NCI-H2171 treated with DMSO at 0.1 percent for 48 hours (cell line): Measurements from ENCODE around the gene PSORS1C2.
"Not testable (repeated sequence)": the region's sequence is repeated elsewhere in the genome, so short reads cannot be mapped to it uniquely, and the experiment has no call there.

Experiments
- DNase-seq: peaks from one replicate; lab custom pipeline; 2025; lab: John Stamatoyannopoulos, UW

The PSORS1C2 gene

DNA sequence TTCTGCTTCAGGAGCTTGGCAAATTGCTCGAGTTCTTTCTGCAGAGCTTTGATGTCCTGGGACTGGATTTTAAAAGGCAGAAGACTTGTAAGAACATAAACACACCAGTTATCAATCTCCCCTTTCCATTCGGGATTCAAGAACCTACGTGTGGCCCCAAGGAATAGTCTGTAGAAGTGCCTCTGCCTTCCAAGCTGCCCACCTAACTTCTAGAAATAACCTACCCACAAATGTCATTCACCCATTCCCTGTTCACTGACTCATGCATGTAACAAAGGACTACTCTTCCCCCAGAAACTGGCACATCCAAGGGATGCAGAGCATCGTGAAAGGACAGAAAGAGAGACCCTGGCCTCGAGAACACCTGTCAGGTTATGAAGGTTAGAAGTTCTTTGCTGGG lies 27.1 kb upstream of the PSORS1C2 start:
- DNase-seq = no peak

DNA sequence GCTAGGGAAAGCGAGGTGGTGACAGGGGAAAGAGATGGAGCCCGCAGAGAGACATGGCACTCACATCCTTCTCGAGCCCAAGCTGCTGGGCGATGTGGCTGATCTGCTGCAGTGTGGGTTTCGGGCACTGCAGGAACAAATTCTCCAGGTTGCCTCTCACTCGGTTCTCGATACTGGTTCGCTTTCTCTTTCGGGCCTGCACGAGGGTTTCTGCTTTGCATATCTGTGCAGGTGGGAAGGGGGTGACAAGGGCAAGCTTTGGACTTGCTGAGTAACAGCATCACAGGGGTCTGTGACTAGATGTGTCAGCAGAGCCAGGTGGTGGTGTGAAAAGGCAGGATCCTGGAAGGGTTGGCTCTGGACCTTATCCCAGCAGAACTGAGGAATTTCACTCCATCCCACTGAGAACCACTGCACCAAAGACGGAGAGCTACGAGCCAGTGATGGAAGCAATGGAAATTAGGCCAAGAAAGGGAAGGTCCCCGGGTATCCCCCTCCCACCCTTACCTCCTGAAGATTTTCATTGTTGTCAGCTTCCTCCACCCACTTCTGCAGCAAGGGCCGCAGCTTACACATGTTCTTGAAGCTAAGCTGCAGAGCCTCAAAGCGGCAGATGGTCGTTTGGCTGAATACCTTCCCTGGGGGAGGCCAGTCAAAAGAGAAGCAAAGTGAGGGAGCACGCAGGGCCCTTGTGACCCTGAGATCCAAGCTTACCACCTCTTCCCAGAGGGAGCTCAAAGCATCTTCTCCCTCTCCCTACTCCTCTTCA lies 26.4 kb upstream of the PSORS1C2 start:
- peak; percentile 22 for DNase-seq

DNA sequence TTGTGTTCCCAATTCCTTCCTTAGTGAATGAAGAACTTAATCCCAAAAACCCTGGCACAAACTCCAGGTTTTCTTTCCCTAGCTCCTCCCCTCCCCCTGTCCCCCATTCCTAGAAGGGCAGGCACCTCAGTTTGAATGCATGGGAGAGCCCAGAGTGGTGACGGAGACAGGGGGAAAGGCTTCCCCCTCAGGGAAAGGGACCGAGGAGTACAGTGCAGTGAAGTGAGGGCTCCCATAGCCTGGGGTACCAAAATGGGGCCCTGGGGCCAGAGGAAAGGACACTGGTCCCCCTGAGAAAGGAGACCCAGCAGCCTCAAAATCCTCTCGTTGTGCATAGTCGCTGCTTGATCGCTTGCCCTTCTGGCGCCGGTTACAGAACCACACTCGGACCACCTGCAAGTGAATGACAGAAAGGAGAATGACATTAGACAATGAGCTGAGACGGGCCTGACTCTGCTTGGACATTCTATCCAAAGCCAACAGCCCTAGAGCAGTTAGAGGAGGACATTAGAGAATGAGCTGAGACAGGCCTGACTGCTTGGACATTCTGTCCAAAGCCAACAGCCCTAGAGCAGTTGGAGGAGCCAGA lies 25.7 kb upstream of the PSORS1C2 start:
- not testable (repeated sequence) for DNase-seq

DNA sequence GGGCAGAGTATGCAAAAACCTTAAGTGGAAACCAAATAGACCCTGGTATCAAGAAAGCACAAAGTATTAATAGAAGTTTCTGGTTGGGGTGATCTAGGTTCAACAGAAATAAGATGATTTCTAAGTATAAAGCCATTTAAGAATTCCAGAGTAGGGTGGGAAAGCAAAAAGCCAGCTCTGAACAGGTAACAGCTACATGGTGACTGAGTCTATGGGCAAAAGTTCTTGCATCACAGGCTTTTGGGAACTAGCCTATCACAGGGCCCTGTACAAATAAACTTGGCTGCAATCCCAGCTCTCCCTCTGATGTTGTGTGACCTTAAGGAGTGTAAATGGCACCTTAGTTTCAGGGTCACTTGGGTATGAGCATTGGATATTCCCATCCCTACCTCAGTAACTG lies 25.1 kb upstream of the PSORS1C2 start:
- no peak for DNase-seq

DNA sequence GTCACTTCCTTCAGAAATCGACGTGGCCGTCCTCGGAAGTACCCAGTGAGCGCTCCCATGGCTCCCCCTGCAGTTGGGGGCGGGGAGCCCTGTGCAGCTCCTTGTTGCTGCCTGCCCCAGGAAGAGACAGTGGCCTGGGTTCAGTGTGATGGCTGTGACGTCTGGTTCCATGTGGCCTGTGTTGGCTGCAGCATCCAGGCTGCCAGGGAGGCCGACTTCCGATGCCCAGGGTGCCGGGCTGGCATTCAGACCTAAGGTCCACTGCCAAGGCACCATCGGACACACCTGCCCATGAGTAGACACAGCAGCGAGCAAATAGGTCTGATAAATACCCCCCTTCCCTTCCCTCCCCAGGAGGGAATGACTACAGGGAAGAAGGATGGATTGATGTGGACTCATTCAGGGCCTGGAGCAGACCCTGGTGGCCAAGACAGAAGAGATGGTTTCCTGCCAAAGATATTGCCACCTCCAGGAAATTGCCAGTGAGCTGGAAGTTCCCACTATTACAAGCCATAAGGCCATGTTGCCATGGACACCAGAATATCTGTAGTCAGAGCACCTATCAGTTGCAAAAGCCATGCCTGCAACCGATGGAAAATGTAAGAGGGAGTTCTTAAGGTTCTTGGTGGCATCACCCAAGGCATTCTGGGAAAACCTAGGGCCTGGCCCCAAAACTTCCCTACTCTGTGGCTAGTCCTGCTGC lies 23.7 kb upstream of the PSORS1C2 start:
- no peak for DNase-seq

DNA sequence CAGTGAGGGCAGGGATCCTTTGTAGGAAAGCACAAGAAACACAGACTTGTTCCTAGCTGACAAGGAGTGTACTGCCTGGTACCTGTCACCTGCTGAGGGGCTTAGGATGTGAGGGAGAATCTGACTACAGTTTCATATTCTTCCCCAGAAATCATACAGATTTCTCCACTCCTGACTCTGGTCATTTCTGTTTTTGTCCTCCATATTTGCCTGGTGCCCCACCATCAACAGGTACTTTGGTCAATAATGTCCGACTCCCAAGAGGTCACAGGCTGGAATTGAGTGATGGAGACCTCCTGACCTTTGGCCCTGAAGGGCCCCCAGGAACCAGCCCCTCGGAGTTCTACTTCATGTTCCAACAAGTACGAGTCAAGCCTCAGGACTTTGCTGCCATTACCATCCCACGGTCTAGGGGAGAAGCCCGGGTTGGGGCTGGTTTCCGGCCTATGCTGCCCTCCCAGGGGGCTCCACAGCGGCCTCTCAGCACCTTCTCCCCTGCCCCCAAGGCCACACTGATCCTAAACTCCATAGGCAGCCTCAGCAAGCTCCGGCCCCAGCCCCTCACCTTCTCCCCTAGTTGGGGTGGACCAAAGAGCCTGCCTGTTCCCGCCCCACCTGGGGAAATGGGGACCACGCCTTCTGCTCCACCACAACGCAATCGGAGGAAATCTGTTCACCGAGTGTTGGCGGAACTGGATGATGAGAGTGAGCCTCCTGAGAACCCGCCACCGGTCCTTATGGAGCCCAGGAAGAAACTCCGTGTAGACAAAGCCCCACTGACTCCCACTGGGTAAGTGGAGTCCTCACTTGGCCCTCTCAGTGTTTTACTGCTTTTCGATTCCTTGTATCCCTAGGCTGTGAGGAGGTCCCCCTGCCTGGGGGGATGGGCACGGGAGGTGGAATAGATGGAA lies 22.6 kb upstream of the PSORS1C2 start:
- no peak for DNase-seq

DNA sequence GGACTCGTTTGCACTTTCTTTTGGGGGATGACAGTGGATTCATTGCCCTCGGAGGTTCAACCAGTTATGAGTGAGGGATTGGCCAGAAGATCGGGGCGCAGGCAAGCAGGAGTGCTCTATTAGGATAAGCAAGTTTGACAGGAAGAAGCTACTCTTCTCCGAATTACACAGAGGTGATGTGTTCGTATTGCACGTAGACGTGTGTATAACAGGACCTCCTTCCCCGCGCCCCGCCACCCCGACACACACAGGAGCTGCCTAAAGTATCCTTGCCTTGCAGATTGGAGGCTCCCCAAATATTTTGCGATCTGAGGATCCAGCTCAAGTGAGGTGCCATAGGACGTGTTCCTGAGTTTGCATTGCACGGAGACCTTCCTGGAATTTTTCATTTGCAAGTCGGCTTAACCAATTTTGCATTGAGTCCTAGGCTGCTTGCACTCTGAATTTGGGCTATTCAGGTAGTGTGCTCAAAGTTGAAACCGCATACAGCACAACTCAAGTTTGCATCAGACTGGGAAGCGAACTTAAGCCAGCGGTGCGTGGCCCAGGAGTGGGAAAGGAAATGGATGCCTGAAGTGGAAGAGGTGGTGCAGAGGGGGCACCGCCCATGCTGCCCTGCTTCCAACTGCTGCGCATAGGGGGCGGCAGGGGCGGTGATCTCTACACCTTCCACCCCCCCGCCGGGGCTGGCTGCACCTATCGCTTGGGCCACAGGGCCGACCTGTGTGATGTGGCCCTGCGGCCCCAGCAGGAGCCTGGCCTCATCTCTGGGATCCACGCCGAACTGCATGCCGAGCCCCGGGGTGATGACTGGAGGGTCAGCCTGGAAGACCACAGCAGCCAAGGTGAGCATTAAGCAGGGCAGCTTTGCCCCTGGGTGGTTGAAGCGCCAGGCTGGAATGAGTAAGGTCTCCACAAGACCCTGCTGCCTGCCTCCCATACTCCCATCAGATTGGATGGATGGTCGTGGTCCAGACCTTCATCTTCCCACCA lies 20.3 kb upstream of the PSORS1C2 start:
- no peak for DNase-seq

DNA sequence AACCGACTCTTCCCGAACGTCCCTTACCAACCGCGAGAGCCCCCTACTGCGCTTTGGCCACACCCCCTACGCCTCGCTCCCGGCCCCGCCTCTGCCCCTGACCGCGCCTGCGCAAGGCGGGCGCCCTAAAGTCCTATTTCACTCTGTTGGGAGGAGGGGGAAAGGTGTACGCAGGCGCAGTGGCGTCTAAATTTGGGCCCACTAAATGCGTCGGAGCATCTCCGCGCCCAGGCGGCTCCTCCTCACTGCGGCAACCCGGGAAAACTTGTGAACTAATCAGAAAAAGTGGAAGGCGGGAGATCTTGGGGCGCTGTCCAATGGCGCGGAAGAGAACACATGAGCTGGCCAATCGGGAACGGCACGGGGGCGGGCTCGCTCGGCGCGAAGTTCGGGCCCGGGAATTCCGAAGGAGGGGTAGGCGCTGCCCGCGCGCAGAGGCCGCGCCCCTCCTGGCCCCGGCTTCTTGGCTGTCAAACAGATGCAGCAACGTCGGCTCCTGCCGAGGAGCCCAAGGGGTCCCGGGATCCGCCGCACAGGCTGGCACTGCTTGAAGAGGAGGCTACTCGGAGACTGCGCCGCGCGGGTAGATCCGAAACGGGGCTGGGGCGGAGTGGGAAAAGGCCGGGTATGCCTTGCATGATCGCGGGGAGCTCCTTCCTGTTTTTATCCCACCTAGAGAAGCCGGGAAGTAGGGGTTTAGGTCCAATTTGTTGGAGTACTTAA lies 19.4 kb upstream of the PSORS1C2 start, which contains the start of gene TCF19:
Gene TCF19 (plus strand): TSS at position 450 of the 723 bp plus-strand sequence. CDS start 881 bp downstream, outside the sequence.
- peak; percentile 100 for DNase-seq

DNA sequence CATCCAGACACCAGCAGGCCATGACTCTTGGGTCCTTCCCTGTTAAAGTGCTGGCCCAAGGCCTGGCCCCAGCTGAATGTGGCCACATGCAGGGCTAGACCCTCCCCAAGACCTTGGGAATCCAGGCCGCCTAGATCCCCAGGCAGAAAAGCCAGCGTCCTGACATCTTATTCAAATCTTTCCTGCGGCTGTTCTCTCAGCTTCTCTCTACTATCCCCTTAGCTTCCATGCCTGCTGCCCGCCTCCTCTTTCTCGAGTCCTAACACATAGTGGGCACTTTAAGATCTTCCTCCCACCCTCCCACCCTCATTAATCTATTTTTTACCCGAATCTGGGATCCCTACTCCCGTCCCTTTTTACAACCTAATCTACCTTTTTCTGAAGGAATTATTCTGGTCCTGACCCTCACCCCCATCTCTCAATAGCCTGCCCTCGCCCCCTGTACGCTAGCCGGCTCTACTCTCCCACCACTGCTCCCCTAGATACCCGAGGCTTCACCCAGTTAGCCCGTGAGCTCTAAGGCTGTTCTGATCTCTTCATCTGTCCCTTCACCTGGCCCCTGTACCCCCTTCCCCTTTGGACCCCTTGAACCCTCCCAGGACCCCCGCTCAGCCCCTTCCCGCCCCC lies 18.8 kb upstream of the PSORS1C2 start, which contains the start of gene CCHCR1:
Gene CCHCR1 (minus strand): TSS at position 290 of the 627 bp plus-strand sequence. CDS start 202 bp downstream, at position 88.
- no peak for DNase-seq

DNA sequence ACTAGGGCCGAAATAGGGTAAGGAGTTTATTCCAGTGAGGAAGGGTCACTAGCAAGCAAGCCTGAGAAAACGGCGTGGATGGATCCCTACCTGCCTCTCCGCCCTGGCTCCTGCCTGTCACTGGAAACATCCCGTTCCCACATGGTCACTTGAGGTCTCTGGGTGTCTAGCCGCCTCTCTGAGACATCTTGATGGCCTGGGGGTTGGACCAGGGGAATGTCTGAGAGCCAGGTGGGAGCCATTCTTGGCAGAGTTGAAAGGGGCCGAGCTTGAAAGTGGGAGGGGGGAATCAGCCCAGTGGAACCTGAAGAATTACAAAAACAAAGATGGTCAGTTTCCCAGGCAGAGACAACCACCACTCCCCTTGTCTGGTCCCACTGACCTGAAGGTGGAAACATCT lies 17.8 kb upstream of the PSORS1C2 start:
- DNase-seq = no peak

DNA sequence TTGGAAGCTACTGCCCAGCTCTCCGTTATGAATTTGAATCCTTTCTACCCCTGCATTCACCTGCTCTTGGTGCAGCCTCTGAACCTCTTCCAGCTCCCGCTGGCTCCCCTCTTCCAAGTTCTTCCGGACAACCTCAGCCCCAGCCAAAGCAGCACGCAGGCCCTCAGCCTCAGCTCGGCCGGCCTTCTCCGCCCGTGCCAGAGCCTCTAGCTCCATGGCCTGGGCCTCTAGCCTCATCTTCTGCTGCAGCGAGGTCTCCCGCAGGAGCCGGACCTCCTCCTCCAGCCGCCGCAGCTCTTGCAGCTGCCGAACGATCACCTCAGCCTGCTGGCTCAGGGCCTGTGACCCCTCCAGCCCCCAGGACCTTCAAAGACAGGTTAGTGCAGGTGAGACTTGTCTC lies 15.6 kb upstream of the PSORS1C2 start:
- no peak for DNase-seq

DNA sequence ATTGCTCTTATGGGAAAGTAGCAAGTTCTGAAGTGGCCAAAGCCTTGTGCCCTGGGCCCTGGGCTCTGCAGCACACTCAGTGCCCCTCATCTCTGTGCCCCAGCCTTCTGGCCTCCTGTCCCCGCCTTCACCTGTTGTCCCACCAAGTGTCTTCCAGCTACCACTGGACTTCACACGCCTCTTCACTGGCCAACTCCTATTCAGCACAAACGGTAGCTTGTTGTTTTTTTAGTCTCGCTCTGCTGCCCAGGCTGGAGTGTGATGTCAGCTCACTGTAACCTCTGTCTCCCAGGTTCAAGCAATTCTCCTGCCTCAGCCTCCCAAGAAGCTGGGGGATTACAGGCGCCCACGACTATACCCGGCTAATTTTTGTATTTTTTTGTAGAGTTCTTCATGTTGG lies 13.9 kb upstream of the PSORS1C2 start:
- no peak for DNase-seq

DNA sequence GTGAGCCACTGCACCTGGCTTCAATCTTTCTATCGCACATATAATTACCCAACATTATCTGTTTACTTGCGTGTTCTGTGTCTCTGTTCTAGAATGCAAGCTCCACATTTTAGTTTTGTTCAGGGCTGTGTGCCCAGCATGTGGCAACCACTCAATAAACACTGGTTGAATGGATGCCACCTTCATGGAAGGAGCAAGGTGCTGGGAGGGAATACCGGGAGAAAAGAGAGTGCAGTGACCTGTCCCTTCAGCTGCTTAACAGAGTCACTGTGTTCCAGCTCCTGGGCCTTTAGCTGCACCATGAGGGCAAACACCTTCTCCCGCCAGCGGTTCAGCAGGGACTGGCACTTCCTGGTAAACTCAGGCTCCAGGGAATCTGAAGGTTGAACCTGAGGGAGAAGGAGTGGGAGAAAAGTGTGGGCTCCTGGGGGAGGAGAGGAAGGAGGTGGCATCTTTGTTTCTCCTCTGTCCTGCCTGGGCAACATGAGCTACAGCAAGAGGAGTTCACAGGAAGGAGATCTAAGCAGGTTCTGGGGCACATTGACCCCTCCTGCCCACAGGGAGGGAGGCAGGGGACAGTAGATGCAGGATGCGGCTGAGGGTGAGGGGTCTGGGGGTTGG lies 11.1 kb upstream of the PSORS1C2 start:
- no peak for DNase-seq

DNA sequence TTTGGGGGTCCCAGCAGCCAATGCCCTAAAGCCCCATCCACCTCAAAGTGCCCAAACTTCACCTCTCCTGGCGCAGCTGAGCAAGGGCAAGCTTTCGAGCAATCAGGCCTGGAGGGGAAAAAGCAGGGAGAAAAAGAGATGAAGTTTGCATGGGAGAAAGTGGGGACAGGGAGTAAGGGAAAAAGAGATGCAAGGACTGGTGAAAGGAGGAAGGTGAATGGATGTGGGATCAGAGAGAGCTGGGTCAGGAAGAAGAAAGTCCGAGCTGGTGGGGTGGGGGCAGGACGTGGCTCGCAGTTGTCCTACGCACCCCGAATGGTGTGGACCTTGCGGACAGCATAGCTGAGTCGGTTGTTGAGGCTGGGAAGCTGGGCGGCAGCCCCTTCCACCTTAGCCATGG lies 6.5 kb upstream of the PSORS1C2 start:
- no peak for DNase-seq

DNA sequence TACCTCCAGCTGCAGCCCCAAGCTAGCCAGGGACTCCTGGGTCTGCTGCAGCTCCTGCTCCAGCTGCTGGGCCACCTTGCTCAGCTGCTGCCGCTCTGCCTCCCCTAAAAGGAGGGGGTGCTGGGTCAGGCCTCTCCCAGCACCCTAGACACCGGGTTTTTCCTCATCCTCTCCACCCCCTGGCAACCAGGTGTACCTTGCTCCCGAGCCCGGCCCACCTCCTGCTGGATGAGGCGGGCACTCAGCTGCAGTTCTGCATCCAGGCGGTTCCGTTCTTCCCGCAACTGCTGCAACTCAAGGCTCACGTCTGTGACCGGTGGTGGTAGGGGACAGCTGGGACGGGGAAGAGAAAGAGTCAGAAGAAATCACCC lies 6.1 kb upstream of the PSORS1C2 start:
- no peak for DNase-seq

DNA sequence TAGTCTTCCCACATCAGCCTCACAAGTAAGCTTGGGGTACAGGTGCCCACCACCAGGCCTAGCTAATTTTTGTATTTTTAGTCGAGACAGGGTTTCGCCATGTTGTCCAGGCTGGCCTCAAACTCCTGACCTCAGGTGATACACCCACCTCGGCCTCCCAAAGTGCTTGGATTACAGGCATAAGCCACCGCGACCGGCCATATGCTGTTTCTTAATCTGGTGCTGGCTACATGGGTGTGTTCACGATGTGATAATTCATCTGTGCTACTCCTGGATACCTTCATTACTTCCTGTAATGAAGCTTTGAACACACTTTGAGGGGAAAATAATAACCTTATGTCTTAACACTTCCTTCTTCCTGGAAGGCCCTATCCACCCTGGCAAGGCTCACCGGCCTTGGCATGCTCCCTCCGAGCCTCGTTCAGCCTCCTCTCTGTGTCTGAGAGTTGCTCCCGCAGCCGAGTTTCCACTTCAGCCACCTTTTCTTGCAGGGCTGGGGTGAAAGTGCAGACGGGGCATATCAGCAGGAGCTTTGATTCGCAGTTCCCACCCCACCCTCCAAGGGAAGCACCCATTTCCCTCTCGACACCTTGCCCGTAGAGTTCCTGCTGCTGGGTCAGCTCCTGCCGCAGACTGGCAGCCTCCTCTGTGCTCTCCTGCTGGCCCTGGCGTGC lies 5.6 kb upstream of the PSORS1C2 start:
- no peak for DNase-seq

DNA sequence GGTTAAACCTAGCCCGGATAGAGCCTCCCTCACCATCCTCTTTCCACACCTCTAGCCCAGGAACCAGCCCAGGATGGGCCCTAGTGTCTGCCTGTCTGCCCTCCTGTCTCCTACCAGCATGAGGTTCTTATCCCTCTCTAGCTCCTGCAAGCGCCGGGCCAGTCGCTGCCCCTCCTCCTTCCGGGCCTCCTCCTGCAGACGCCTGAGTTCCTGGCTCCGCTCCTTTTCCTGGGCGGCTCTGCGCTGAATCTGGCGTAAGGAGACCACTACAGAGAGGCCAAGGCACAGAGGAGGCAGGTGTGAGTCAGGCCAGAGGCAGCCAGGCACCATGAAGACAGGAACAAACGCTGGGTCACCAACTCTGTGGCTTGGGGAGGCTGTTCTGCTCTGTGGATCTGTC lies 4.3 kb upstream of the PSORS1C2 start:
- DNase-seq = no peak

DNA sequence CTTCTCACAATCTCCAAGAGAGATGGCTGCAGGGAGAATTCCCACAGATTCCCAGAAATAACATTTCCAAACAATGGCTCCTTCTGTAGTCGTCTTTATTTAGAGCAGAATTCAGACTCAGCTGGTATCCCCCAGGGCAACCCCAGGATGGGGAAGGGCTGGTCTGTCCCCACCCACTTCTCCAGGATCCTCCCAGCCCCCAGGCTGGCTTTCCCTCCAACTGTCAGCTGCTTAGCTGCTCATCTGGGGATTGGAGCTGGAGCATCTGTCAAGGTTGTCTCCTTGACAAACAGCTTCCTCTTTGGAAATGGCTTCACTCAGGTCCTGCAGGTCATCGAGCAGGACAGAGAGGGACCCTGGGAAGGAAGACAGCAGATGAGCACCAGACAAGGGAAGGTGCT lies 3.5 kb upstream of the PSORS1C2 start:
- DNase-seq = peak; percentile 36

DNA sequence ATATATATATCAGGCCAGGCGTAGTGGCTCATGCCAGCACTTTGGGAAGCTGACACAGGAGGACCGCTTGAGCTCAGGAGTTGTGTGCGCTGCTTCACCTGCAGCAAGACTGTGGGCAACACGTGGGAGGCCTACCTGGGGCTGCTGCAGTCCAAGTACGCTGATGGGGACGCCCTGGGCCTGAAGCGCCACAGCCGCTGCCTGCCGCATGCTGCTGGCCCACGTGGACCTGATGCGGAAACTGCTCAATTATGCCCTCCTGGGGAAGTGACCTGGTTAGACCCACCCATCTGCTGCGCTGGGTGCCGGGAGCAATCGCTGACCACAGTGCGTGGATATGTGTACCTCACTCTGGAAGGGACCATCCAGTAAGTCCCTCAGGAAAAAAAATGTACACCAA lies 1.8 kb upstream of the PSORS1C2 start:
- no peak for DNase-seq
